Hypothalamus (tissue), 51 donors: Measurements from ENCODE around the gene KIF18A.

Experiments
- DNase-seq, 51 donors: peaks; one replicate each; lab custom pipeline; 2025; lab: John Stamatoyannopoulos, UW

KIF18A gene

DNA sequence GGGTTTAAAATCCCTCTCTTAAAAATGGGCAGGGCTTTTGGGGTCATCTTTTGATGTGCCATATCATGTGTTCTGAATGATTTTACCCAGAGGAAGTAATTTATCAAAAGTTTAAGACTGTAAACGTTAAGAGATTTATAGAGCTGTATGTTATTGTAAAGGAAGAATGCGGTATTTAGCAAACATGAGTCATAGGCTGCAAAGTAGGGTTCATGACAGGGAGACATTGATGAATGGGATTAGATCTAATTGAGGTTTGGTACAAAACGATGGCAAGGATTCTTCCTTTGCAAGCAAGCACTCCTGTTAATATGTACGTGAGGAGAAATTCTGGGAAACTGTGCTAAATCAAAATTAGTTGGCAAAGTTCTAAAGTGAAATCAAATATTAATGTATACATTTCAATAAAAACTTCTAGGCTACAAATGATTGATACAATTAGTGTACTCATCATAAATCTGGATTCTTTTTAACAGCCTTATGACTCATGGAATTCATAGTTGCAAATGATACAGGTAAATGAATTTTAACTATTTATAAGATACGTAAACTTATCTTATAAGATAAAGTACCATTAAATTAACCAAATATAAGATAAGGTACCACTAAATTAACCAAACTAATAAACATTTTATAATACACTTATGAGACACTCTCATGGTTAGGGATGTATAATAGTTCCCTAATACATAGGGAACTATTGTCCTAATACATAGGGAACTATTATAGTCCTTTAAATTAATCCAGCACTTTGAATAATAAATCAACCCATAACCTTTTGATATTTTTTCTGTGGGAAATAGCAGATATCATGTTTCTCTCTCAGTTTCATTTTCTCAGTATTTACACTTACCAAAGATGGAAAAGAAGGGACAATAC, 58.4 kb downstream of the KIF18A start:
- DNase-seq: no peak

DNA sequence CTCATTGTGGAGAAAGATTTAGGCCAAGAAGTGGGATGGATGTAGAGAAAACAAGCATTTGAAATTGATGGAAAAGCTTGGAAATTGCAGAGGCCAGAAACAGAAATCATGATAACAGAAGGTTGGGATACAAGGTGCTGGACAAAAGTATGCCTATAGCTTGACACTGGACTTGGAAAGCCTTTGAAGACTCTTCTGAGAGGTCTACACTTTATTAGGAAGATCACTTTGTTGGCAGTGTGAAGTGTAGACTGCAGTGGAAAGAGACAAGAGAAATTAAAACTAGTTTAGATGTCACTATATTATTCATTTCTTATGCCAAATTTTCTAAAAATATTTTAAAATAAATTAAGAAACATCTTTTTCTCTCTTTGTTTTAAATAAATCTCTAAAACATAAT, 59.1 kb downstream of the KIF18A start:
- no peak for DNase-seq

DNA sequence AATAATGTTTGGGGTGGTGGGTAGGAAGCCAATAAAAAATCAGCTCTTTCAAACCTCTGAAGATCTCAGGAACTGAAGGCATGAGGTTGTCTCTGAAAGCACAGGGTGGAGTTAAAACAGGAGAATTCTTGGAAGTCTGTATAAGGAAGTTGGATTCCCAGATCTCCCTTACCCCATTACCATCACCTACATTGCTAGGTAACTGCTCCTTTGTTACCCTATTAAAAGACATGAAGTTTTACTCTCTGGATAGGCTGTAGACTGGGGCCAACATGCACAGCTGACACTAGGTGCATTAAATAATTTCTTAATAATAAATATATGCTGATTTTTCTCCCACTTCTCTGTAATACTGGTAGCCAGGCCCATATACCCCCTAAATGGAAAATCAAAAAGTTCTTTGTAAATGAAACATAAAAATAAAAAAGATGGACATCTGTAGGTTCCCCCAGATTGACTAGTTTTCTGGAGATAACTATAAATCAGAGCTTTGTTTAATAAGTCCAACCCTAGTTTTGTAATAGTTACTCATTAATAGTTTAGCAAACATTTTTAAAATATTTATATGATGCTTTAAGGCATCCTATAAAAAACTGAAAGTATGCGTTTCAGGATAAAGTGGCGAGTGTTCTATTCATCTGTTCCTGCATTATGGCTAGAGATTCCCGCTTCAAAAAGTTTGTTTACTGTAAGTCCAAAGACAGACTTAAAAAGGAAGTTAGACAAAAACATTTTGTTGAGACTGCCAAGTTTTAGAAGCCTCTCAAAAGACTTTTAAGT, 63.8 kb downstream of the KIF18A start:
- DNase-seq: no peak

DNA sequence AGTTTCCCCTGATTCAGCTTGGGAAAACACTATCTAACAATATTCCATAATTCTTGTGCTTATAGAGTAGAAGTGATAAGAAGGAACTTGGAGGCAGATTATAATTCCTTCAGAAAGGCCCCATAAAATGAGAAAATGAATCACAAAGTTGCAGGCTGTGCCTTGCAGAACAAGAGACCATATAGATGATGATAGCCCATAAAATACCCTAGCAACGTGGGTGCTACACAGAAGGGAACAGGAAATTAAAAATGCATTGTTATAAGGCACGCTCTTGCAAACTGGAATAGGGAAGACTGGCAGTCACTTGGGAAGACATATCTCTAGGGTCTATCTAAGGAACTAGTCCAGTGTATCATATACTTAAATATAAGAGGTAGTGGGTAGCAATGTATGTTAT, 67.6 kb downstream of the KIF18A start:
- DNase-seq: no peak

DNA sequence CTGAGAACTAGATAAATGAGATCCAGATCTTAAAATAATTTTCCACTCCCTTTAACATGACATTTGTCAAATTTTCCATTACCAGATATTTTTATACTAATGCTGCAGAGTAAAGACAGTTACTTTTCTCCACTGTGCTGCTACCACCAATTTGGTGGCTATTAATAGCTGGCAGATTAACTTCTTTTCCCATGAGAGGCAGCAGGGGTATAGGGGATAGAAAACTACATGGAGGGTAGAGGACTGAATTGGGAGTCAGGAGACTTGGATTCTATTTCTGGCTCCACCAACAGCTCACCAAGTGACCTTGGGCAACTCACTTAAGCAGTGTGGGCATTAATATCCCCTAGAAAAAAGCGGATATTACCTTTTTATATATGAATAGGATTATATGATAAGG, 69.2 kb downstream of the KIF18A start:
- no peak for DNase-seq

DNA sequence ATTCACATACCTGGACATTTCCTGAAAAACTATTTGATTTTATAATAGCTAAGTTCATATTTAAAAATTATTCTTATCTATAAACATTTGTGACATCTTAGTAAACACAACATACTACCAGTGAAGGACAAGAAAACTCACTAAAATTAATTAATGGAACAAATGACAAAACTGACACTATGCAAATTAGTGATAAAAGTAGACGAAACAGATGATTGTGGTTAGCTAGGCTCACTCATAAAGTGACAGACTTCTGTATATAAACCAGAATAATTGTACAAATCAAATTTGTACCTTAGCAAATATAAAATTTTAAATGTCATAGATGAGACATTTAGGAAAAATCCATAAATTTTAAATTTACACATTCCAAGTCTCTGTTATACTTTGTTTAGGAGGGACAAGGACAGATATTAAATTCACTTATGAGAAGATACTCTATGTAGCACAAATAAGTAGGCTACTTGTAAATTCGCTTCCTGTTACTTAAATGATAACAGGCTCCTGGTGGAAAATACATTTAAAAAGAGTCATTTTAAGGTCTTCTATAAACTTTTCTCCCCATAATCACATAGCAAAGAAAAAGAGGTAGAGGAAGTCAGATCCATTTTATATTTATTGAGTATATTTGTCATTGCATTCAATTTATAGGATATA, 81.2 kb downstream of the KIF18A start:
- no peak for DNase-seq

DNA sequence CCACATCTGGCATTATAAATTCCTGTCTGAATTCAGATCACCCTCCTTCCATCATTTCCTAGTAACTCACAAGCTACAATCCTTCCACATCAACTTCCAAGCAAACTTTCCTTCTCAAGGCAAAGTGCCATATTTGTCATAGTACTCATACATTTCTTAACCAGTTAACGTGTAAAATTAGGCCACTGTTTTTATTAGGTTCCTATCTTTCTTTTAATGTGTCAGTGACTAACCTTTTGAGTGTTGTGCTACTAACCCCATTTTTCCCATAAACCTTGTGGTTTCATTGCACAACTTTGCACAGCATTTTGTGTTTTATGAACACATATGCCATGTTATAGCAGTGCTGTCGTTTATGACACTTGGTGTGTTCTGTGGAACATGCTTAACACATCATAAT, 90.1 kb downstream of the KIF18A start:
- DNase-seq: no peak

DNA sequence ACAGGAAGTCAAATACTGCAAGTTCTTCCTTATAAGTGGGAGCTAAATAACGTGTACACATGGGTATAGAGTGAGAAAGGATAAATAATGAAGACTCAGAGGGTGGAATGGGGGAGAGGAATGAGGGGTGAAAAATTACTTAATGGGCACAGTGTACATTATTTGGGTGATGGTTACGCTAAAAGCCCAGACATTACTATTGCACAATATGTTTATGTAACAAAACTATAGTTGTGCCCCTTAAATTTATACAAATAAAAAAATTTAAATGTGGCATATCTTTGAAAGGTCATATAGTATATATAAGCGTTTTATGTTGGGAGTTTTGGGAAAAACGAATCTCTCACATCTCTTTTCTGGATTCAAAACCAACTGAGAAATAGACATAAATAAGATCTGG, 96.1 kb downstream of the KIF18A start:
- DNase-seq: no peak

DNA sequence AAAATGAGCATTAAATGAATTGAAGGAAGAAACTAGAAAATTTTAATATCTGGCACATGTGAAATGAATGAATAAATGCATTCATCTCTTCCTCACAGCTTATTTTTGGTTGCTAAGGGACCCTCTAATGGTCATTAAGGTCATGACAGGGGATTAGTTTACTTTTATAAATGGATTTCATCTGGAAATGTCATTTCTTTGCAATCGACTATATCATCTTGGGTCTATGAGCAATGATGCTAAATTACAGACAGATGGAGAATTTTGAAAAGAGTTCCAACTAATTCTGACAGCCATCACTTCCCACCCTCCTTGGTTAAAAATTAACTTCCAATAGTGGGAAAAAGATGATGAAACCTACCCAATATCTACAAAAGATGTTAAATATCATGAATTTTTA, 98.0 kb downstream of the KIF18A start:
- DNase-seq: no peak

DNA sequence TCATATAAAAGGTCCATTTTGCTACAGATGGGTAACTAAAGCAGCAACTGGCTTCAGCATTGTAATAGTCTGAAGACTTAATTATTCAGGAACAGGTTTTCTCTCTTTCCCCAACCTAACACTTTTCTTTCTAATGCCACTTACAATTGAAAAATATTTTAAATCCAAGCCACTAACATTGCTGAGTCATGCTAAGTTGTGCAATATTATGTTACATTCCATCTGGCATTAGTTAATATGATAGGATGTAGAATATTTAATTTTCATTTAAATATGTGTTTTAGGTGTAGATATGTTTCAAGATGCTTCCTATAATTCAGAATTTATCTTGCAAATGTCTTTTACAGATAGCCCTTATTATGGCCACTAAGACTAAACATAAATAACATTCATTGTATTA, 98.6 kb downstream of the KIF18A start:
- DNase-seq: no peak

DNA sequence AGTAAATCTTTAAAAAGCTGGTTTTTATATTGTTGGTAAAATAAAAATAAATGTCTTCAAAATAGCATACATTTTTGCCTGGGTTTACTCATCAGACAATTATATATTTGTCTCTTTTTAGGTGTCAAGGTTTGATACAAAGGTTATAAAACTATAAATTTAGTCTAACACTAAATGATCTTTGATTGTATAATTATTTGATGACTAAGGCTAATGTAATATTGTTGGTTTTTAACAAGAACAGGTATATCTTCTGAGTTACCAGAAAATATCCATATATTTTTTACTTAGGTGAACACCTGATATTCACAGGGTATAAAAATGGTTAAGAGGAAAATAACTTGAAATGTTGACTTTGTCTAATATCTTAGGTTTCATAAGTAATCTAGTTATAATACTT, 104.3 kb downstream of the KIF18A start:
- DNase-seq: no peak

DNA sequence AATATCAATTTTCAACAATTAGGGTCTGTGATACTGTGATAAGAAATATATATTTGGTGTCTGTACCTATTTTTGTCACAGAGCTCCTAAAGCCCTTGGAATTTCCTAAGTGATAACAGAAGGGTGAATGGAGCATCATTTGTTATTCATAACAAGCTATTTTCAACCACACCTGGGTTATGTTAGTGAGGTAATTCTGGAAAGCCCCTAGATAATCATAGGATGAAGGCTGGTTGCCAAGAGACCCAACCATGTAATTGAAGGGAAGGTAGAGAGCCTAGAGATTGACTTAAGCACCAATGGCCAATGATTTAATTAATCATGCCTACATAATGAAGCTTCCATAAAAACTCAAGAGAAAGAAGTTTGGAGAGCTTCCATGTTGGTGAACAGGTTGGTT, 109.4 kb downstream of the KIF18A start:
- DNase-seq: no peak

DNA sequence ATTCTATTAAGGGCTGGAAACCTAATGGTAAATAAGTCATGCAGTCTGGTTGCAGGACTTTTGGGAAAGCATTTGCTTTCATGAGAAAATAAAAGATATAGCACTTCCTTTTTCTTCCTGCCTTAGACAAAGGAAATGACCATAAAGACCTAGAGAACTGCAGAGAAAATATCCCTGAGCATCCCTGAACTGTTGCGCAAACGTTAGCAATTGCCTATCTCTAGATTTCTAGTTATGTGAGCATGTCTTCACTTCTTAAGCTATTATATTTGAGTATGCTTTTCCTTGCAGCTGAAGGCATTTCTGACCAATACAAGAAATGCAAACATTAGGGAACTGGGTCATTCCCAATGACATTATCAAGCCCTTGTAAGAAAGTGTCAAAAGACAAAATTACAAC, 110.6 kb downstream of the KIF18A start:
- DNase-seq: no peak

DNA sequence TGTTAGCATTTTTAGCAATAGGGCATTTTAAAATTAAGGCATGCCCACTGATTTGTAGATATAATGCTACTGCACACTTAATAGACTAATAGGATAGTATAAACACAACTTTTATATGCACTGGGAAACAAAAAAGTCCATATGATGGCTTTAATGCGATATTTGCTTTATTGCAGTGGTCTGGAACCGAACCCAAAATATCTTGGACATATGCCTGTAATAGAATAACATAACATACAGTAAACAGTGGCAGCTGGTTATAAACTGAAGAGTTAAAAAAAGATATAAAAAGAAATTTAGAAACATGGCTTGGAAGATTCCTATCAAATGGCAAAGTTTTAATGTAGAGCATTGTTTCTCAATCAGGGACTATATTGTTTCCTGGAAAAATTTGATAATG, 111.9 kb downstream of the KIF18A start:
- no peak for DNase-seq

DNA sequence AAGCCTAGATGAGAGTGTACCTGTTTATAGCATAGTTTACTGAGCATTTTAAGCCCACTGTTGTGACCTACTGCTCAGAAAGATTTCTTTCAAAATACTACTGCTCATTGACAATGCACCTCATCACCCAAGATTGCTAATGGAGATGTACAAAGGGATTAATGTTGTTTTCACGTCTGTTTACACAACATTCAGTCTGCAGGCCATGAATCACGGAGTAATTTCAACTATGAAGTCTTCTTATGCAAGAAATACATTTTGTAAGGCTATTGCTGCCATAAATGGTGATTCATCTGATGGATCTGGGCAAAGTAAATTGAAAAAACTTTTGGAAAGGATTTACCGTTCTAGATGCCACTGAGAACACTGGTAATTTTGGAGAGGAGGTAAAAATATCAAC, 112.9 kb downstream of the KIF18A start:
- no peak for DNase-seq

DNA sequence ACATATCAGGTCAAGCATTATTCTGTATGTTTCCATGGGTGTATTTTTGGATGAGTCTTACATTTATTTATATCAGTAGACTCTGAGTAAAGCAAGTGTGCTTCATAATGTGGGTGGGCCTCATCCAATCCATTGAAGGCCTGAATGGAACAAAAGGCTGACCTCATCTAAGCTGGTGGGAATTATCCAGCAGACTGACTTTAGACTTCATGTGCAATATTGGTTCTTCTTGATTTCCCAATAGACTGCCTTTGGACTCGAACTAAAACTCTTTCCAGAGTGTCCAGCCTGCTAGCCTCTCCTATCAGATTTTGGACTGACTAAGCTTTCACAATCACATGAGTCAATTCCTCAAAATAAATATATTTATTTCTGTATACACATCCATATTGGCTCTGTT, 116.2 kb downstream of the KIF18A start:
- DNase-seq: no peak

DNA sequence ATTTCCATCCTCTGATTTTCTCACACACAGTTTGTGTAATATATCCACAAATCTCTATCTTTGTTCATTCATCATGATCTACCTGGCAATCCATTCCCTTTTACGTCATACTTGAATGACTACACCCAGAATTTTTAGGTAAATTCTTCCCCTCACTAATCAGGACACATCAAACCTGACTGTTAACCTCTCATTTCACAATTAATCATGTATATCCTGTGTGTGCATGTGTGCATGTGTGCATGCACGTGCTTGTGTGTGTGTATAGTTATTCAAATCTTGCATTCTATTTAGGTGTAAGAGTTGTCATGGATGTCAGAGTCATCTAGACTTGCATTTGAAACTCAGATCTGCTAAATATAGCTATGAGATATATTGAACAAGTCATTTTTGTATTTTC, 130.4 kb downstream of the KIF18A start:
- DNase-seq: no peak

DNA sequence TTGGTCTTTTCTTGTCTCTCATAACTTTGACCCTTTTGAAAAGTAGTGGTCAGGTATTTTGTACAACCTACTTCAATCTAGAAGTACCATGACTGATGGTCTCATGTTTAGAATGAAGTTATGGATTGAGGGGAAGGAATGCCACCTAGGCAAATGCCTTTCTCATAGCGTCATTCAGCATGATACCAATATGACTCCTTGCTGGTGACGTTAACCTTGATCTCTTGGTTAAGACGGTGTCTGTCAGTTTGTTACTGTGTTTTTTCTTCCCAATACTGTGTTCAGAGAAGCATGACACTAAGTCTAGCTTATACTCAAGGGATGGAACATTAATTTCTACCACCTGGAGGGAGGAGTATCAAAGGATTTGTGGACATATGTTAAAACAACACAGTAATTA, 130.9 kb downstream of the KIF18A start:
- no peak for DNase-seq

DNA sequence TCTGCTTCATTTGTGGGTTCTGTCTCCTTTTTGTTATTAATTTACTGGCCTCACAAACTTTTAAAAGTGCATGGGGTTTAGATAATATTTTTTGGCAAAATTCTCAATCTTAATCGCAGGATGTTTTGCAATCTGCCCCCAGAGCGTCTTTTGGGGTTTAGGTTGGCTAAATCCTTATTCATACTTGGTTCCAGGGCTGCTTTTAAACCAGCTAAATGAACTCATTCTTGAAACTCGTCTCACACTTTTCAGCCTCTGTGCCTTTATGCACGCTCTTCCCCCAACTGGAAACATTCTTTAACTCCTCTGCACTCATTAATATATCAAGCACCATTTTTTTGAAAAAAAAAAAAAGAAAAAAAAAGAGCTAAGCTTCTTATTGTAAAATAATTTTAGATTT, 131.7 kb downstream of the KIF18A start:
- DNase-seq: no peak

DNA sequence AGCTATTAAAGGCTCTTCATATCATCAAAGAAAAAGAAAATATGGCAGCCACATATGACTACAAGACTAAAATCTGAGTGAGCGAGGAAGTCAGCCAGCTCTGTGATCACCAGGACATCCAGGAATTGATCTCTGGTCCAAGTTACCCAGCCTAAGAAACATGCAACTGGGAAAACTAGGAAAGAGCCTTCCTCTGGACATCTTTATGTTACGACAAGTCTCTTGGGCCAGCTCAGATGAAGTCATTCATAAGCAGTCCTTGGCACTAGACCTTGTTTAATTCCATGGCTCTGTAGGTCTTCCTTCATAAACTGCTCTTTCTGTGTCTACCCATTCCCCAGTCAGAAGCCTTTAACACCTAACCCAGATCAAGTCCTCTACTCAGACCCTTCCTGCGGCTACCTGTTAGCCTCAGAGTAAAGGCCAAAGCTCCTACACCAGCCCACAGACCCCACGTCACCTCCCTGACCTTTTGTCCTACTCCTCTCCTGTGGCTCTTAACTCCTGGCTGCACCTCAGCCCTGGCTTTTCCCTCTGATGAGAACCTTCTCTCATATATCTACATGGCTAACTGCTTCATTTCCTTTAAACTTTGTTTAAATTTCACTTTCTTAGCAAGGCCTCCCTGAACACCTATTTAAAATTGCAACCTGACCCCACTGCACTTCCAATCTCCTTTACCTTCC, 134.0 kb downstream of the KIF18A start:
- no peak for DNase-seq

DNA sequence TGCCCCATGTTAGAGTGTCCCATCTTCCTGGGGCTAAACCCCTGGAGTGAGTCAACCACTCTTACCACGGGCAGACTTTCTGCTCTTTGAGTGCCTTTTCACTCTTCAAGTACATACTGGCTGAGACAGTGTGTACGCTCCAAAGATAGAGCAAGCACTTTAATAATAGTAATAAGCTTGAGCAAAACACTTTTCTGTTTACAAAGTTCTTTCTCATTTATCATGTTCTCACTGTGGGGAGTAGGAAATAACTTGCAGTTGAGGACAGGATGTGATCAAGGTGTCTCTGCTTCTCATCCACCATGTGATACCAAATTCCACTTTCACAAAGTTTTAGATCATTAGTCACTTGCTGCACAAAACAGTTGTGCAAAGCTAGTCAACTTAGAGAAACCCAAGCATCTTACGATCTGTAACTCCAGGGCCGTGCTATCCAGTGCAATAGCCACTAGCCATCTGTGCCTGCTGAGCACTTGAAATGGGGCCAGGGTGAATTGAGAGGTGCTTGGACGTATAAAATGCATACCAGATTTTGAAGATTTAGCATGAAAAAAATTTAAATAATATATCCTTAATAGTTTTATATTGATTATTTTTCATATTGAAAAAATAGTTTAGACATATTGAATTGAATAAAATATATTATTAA, 135.3 kb downstream of the KIF18A start:
- no peak for DNase-seq
